H1 (cell line): Measurements from ENCODE around the gene MRAP2. TPM values are rescaled to one million over a fixed set of nuclear protein-coding genes. Genes with fewer than 3 reads are reported as not detected.

Source experiments
- CTCF ChIA-PET: fragments of 300-600 bp; sonication (Branson Sonifier 250); formaldehyde crosslinking; loops from one replicate; lab custom pipeline; 2021; ENCODE audit not compliant: partially characterized antibody; lab: Charles Lee
- POLR2A ChIA-PET: fragments of 300-600 bp; sonication (Branson Sonifier 250); formaldehyde crosslinking; loops from one replicate; lab custom pipeline; 2021; ENCODE audit warnings: inconsistent platforms; ENCODE audit not compliant: partially characterized antibody; lab: Charles Lee
- DNase-seq, 2 experiments: peaks; one replicate each; pipeline versions ENCODE4 v3.0.0 to v3.0.0-alpha.2; 2010 to 2022; ENCODE audit warnings: low spot score in 2 of 2, low read depth in 1 of 2, mixed read lengths in 1 of 2
- FAIRE-seq: peaks from 2 replicates; lab custom pipeline; 2011; peaks lifted over from hg19 to GRCh38; lab: Jason Lieb, UNC
- H2AFZ ChIP-seq: 2 replicates; pipeline ENCODE4 v1.8.1; 2012; ENCODE audit warnings: low read length, inconsistent platforms
- H2AK5ac ChIP-seq: 2 replicates; pipeline ENCODE4 v1.6.1; 2013; ENCODE audit warnings: low read depth, low read length
- H2BK120ac ChIP-seq: replicated peaks from 2 replicates; pipeline ENCODE3; 2013; ENCODE audit warnings: low read depth, low read length, inconsistent platforms
- H2BK12ac ChIP-seq: 2 replicates; pipeline ENCODE4 v1.6.1; 2013; ENCODE audit warnings: low read depth, low read length
- H2BK15ac ChIP-seq: 2 replicates; pipeline ENCODE4 v1.6.1; 2013; ENCODE audit warnings: low read length
- H2BK20ac ChIP-seq: 2 replicates; pipeline ENCODE4 v1.6.1; 2013; ENCODE audit warnings: low read length
- H2BK5ac ChIP-seq: 2 replicates; pipeline ENCODE4 v1.6.1; 2013; ENCODE audit warnings: low read depth, low read length
- H3K14ac ChIP-seq: 2 replicates; pipeline ENCODE4 v1.6.1; 2013; ENCODE audit warnings: inconsistent platforms; ENCODE audit not compliant: insufficient read length
- H3K18ac ChIP-seq: 2 replicates; pipeline ENCODE4 v1.6.1; 2013; ENCODE audit warnings: low read length; ENCODE audit errors: extremely low read depth
- H3K23ac ChIP-seq: 2 replicates; pipeline ENCODE4 v1.6.1; 2013; ENCODE audit warnings: inconsistent platforms; ENCODE audit not compliant: insufficient read length
- H3K23me2 ChIP-seq: 2 replicates; pipeline ENCODE4 v1.6.1; 2013; ENCODE audit warnings: low read depth, low read length
- H3K27ac ChIP-seq: 2 replicates; pipeline ENCODE4 v1.6.1; 2011; ENCODE audit warnings: low read depth, low read length, inconsistent platforms
- H3K27me3 ChIP-seq, 4 experiments: replicated peaks in 1 of 4; 1 replicate in 1 of 4; 2 replicates in 3 of 4; pipeline versions ENCODE4 v1.6.1 to v1.8.1; 2011 to 2013; ENCODE audit warnings: low read length in 3 of 4, mild to moderate bottlenecking in 3 of 4, inconsistent platforms in 2 of 4, mixed read lengths in 2 of 4, moderate library complexity in 1 of 4; ENCODE audit not compliant: control insufficient read depth in 3 of 4, insufficient read depth in 3 of 4; ENCODE audit errors: extremely low read depth in 1 of 4
- H3K36me3 ChIP-seq, 4 experiments: 2 replicates each; pipeline versions ENCODE4 v1.6.1 to v1.8.1; 2011 to 2013; ENCODE audit warnings: mild to moderate bottlenecking in 4 of 4, low read length in 3 of 4, moderate library complexity in 2 of 4, control low read depth in 1 of 4, inconsistent platforms in 1 of 4; ENCODE audit not compliant: insufficient read depth in 4 of 4, control insufficient read depth in 2 of 4
- H3K4ac ChIP-seq: replicated peaks from 2 replicates; pipeline ENCODE3; 2013; ENCODE audit warnings: low read length, low read depth, mixed read lengths, inconsistent platforms; ENCODE audit not compliant: insufficient read length
- H3K4me1 ChIP-seq, 4 experiments: replicated peaks in 1 of 4; 1 replicate in 1 of 4; 2 replicates in 3 of 4; pipeline versions ENCODE4 v1.6.1 to v1.8.1; 2011 to 2013; ENCODE audit warnings: low read length in 3 of 4, inconsistent platforms in 2 of 4, mixed read lengths in 1 of 4; ENCODE audit not compliant: insufficient read depth in 4 of 4, control insufficient read depth in 3 of 4
- H3K4me2 ChIP-seq, 2 experiments: 2 replicates each; pipeline versions ENCODE4 v1.6.1 to v1.8.1; 2011 to 2013; ENCODE audit warnings: low read depth in 2 of 2, low read length in 2 of 2, control low read depth in 1 of 2, inconsistent platforms in 1 of 2, mild to moderate bottlenecking in 1 of 2; ENCODE audit not compliant: insufficient read depth in 1 of 2
- H3K4me3 ChIP-seq, 4 experiments: fragments of 200-600, 300-600 bp in 1 of 4; sonication (generic), shearing (Covaris generic), sonication (Bioruptor Twin) in 1 of 4; 2 replicates each; pipeline versions ENCODE4 v1.5.1 to v1.8.1; 2011 to 2016; ENCODE audit warnings: low read length in 4 of 4, low read depth in 3 of 4, control low read depth in 2 of 4, inconsistent platforms in 2 of 4, mild to moderate bottlenecking in 2 of 4, mixed read lengths in 1 of 4, moderate library complexity in 1 of 4; ENCODE audit not compliant: insufficient read depth in 2 of 4; ENCODE audit errors: extremely low read depth in 1 of 4
- H3K56ac ChIP-seq: replicated peaks from 2 replicates; pipeline ENCODE3; 2013; ENCODE audit warnings: low read depth, mild to moderate bottlenecking, mixed read lengths, low read length, inconsistent platforms; ENCODE audit not compliant: insufficient read length
- H3K79me1 ChIP-seq: 2 replicates; pipeline ENCODE4 v1.6.1; 2013; ENCODE audit warnings: low read depth, low read length, control low read depth
- H3K79me2 ChIP-seq, 2 experiments: 2 replicates each; pipeline versions ENCODE4 v1.6.1 to v1.8.1; 2012 to 2013; ENCODE audit warnings: low read length in 2 of 2, mild to moderate bottlenecking in 2 of 2, inconsistent platforms in 1 of 2; ENCODE audit not compliant: insufficient read depth in 2 of 2, control insufficient read depth in 1 of 2
- H3K9ac ChIP-seq, 4 experiments: replicated peaks in 1 of 4; 1 replicate in 1 of 4; 2 replicates in 3 of 4; pipeline versions ENCODE4 v1.6.1 to v1.8.1; 2011 to 2013; ENCODE audit warnings: low read depth in 3 of 4, low read length in 3 of 4, control low read depth in 2 of 4, mild to moderate bottlenecking in 2 of 4, moderate library complexity in 2 of 4, inconsistent platforms in 1 of 4; ENCODE audit errors: extremely low read depth in 1 of 4
- H3K9me3 ChIP-seq, 2 experiments: 2 replicates each; pipeline versions ENCODE4 v1.6.1 to v1.8.1; 2012 to 2013; ENCODE audit warnings: mild to moderate bottlenecking in 2 of 2, moderate library complexity in 2 of 2, control low read depth in 1 of 2, inconsistent platforms in 1 of 2, low read depth in 1 of 2, low read length in 1 of 2, mixed read lengths in 1 of 2; ENCODE audit not compliant: insufficient read depth in 2 of 2
- H4K20me1 ChIP-seq, 2 experiments: replicated peaks in 1 of 2; 2 replicates each; pipeline versions ENCODE3 to v1.8.1; 2011 to 2013; ENCODE audit warnings: inconsistent platforms in 2 of 2, low read length in 2 of 2, mild to moderate bottlenecking in 1 of 2; ENCODE audit not compliant: insufficient read depth in 2 of 2, control insufficient read depth in 1 of 2
- H4K5ac ChIP-seq: 2 replicates; pipeline ENCODE4 v1.6.1; 2013; ENCODE audit warnings: low read length, low read depth, mixed read lengths, inconsistent platforms; ENCODE audit not compliant: insufficient read length
- H4K8ac ChIP-seq: 2 replicates; pipeline ENCODE4 v1.8.0; 2013; ENCODE audit warnings: mild to moderate bottlenecking, moderate library complexity, low read length, inconsistent platforms; ENCODE audit not compliant: insufficient read depth; ENCODE audit errors: extremely low read depth
- H4K91ac ChIP-seq: replicated peaks from 2 replicates; pipeline ENCODE3; 2013; ENCODE audit warnings: low read length, mixed read lengths, inconsistent platforms; ENCODE audit not compliant: insufficient read length
- HDAC2 ChIP-seq, 2 experiments: fragments of 300-600 bp in 1 of 2; sonication (generic) in 1 of 2; IDR thresholded peaks; 2 replicates each; pipeline ENCODE4 v1.6.1; 2011 to 2012; ENCODE audit warnings: low read depth in 2 of 2, low read length in 2 of 2, mild to moderate bottlenecking in 2 of 2, moderate library complexity in 2 of 2, borderline replicate concordance in 1 of 2, inconsistent platforms in 1 of 2
- polyA plus RNA-seq, 7 experiments: library from polyadenylated mRNA; depleted of rRNA in 3 of 7; stranded (reverse) in 5 of 7; unstranded in 2 of 7; fragments of >200 nt in 5 of 7; fragments of 200-250 nt in 2 of 7; gene quantifications; 1 replicate in 5 of 7; 2 replicates in 1 of 7; 4 replicates in 1 of 7; pipeline versions ENCODE4 v1.2.1 to v1.2.3, GENCODE V29; 2011 to 2013; ENCODE audit warnings: missing spikeins in 2 of 7, mixed read lengths in 2 of 7
- total RNA-seq: library from RNA; stranded (reverse); fragmentation: NEBNext Ultra II Directional; extraction: Animal tissue kit (Norgen Biotek cat#: 25700); gene quantifications from 2 replicates; pipeline ENCODE4 v1.2.1, GENCODE V29; 2021

The MRAP2 gene
- total and polyA plus RNA-seq, 2 of the 8 experiments (the other 6 are each of a cell fraction or from before 2014, with no cell fraction given): 5.0 to 11.0 TPM

- Histone ChIP-seq H3K23me2 (no peaks in the 10 kb centered on the region), H3K56ac (no peak overlapping the region), H4K20me1 (no peaks in the 10 kb centered on the region), H3K27me3 (no peaks in the 10 kb centered on the region; a peak in 1 of 7 replicates), H4K91ac (no peak overlapping the region), H3K9me3 (no peaks in the 10 kb centered on the region), H3K18ac (no peak overlapping the region), H2BK120ac (no peak overlapping the region), H3K4me2 (no peak overlapping the region), H4K5ac (no peak overlapping the region), H2BK20ac (no peak overlapping the region), H2BK12ac (no peak overlapping the region), H3K36me3 (no peaks in the 10 kb centered on the region), H3K79me1 (no peaks in the 10 kb centered on the region), H2AK5ac (no peak overlapping the region), H3K4ac (no peak overlapping the region)
- POLR2A ChIA-PET: interaction anchor here (0.9 kb wide), 1 partner anchor 10 kb away, joined by 3 read pairs; no protein-coding TSS in a partner anchor
- CTCF ChIA-PET: interaction anchor here (1.2 to 1.9 kb wide), 4 partner anchors 10 to 166 kb away, joined by 3 to 4 read pairs (median 4); partner anchors contain the start of gene CEP162
- no peak for FAIRE-seq
- TF ChIP-seq HDAC2 (IDR thresholded peaks at IDR 0.05; ENCODE audit: borderline replicate concordance in 1 of 2, low read depth in 2 of 2, low read length in 2 of 2): no peak
- TF ChIP-seq, all 59 proteins: peak for 0
- Histone ChIP-seq H2BK15ac (no peak overlapping the region; the same call in 1 of the 2 replicates), H3K4me1 (peaks cover 2 to 15% (median 8%) of the 10 kb centered on the region in 4 experiments; a peak in 4 of 7 replicates), H2AFZ (no peak overlapping the region), H3K23ac (no peak overlapping the region), H3K14ac (no peak overlapping the region), H3K27ac (no peak overlapping the region), H4K8ac (no peak overlapping the region), H3K4me3 (no peak overlapping the region), H2BK5ac (no peak overlapping the region), H3K9ac (no peak overlapping the region), H3K79me2 (no peaks in the 10 kb centered on the region)
- no peak for DNase-seq
Observed at GRCh38 chr6:84061174-84061573, 27.6 kb downstream of the MRAP2 start.
